GM23248 (cell line): ENCODE data around the gene GDPD4.

Source experiments
- EZH2 ChIP-seq: fragments of 200-600 bp; sonication (generic); IDR thresholded peaks from 2 replicates; pipeline ENCODE4 v1.6.1; 2018; ENCODE audit warnings: antibody characterized with exemption, mild to moderate bottlenecking; ENCODE audit not compliant: insufficient read depth, poor library complexity, severe bottlenecking
- EZH2phosphoT487 ChIP-seq: fragments of 200-600 bp; sonication (generic); IDR thresholded peaks from 2 replicates; pipeline ENCODE4 v1.6.1; 2018; ENCODE audit warnings: antibody characterized with exemption, moderate library complexity, mild to moderate bottlenecking, low read depth; ENCODE audit not compliant: insufficient read depth

GRCh38 chr11:77207618-77208313 lies 93.7 kb downstream of the GDPD4 start:
- TF ChIP-seq EZH2 (no peak), EZH2phosphoT487 (no peak)
